NCI-H446 treated with DMSO at 0.1 percent for 48 hours (cell line): ENCODE results near the gene SLC26A6.
A peak's percentile ranks its signal among the peaks of the same experiment; 100 is the strongest.

Source experiments
- DNase-seq: peaks from one replicate; lab custom pipeline; 2025; lab: John Stamatoyannopoulos, UW

The SLC26A6 gene

DNA sequence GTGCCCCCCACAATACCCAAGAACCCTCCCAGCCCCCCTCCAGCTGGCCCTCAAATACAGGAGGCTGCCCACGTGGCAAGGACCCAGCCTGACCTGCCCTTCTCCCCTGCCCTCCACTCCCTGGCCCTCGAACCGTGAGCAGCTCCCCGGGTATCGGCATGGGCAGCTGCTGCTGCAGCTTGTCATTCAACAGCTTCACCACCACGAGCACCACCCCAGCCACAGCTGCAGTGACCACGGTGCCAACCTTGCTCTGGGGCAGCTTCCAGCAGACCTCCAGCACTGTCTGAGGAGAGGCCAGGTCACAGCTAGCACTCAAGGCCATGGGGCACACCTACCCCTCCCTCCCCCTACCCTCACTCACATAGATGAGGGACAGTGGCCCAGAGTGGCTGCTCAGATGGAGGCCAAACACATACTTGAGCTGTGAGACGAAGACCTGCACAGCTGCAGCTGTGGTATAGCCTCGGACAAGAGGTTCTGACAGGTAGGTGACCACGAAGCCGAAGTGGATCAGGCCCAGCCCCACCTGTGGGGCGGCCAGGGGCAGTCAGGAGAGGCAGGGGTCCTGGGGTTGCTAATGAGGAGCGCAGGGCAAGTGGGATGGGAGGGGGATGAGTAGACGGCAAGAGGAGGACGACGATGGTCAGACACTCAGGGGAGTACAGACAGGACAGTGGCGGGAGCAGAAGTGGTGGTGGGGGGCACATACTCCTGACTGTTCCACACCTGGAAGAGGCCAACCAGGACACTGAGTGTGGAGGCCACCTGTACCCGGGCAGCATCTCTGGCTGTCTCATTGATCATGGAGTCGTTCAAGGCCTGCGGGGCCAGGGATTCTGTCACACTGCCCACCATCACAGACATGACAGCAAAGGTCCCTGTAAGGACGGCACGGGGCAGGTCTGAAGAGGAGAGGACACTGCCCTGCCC lies 3.5 kb downstream of the SLC26A6 start:
- no peak for DNase-seq

DNA sequence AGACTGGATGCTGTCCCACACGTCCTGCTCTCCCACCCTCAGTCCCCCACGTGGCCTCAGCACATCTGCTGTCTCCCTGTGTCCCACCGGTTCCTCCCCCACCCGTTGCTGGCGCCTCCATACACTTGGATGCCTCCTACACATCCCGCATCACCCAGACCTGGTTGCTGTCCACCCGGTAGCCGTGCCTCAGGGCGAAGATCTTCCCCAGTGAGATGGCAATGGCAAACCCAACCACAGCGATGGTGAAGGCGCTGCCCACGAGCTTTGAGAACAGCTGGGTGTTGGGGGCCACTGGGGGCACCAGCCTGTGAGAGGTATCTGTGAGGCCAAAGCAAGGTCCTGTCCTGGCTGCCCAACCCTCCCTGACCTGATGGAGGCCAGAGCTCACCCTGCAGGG lies 4.4 kb downstream of the SLC26A6 start:
- no peak for DNase-seq

DNA sequence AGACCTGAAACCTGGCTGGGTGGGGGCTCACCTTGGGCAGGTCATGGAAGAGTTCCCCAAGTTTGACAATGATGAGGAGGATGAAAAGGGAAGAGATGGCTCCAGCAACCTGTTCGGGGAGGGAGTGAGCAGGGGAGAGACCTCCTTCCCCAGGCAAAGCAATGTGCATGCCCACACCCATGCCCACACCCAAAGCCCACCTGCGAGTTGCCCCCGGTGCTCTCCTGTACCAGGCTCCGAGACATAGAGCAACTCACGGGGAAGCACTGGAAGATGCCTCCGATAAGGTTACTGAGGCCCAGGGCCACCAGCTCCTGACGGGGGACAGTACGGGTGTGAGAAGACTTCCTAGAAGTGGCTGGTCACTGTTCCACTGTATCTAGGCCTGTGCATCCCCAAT lies 4.9 kb downstream of the SLC26A6 start:
- DNase-seq, result no peak

DNA sequence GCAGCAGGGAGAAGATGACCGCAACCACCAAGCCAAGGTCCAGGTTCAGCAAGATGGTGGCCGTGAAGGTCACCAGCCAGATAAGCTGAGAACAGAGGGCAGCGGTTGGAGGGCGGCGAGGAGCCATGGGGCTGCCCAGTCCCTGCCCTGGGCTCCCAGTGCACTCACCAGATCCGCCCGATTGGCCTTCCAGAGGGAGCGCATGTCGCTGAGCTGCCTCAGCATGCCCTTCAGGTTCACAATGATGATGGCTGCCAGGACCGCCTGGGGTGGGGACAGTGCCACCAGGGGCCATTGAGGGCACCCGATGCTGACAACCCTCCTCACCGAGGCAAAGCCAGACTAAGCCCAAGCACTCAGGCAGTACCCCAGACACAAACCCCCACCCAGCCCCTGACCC lies 5.4 kb downstream of the SLC26A6 start:
- no peak for DNase-seq

DNA sequence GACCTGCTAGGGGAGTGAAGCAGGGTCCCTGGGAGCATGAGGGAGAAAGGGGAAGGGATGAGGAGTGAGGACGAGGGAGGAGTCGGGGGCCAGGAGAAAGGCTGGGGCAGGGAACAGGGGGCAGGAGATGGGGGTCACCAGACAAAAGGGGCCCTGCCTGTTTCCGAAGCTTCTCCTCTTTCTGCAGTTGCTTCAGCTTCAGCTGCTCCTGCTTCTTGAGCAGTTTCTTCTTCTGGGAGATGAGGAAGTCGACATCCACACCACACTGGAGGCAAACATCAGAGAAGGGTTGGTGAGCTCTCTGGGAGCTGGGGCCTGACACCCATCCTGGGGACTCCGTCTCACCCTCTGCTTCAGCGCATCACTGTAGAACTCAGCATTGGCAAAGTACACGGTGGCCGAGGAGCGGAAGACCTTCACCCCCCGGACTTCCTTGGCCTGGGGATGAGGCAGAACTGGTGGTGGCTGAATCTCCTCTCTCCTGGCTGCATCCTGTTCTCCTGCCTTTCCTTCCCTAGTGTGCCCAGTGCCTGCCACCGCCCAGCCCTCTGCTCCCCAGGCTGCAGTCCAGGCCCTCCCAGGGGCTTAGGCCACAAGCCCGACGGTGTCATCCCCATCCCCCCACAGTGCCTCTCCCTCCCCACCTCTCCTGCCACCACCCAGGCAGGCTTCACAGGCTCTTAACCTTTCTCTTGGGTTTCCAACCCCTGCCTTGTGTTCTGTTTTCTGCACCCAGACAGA lies 6.8 kb downstream of the SLC26A6 start:
- DNase-seq, result no peak

DNA sequence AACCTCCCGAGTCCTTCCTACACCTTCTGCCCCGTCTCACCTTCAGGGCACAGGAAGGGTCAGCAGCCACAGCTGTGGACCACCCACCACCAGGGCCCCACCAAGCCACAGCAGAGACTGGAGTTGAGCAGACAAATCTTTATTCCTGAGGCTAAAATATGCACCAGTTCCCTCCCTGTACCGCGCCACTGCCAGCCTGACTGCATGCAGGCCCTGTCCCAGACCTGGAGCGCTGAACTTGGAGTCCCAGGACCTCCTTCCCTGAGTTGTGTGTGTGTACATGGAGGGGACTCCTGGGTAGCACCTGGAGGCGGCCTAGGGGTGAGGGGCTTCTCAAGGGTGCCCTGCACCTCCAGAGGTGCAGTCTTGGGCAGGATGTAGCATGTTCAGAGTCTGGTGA lies 9.7 kb downstream of the SLC26A6 start:
- DNase-seq, result no peak

DNA sequence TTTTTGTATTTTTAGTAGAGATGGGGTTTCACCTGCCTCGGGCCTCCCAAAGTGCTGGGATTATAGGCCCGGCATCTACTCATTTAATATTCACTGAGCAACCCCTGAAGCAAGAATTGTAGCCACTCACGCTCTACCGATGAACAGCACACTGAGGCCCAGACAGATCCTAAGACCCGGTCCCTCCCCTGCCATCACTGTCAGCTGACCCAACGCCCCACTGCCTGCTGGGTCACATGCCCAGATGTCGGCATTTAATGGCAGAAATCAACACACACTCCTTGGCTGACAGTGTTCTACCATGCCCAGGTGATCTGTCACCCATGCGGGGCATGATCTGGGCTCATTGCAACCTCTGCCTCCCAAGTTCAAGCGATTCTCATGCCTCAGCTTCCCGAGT lies 10.5 kb downstream of the SLC26A6 start:
- DNase-seq, result no peak

DNA sequence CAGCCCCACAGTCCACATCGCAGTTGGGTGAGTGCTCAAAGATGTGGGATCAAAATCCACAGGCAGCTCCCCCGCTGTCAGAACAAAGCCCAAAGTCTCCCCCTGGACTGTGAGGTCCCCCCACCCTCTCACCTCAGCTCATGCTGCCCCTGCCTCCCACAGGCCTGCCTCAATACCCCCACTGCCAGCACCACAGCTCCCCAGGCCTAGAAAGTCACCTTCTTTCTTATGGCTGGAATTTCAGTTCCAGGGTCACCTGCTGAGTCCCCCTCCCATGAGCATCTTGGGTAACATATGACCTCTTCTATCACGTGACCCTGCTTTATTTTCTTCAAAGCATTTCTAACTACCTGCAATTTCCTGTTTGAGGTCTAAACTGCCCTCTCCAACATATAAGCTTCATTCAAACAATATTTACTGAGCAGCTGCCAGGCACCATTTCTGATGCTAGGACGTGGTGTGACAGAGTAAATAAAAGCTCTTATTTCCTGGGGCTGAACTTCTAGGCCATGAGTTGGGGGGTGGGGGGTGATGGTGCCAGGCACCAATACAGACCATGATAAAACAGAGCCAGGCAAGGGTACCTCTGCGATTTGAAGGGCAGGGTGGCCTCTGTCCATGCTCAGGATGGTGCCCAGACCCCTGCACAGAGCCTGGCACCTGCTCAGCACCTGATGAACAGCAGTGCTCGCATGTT lies 11.3 kb downstream of the SLC26A6 start:
- no peak for DNase-seq

DNA sequence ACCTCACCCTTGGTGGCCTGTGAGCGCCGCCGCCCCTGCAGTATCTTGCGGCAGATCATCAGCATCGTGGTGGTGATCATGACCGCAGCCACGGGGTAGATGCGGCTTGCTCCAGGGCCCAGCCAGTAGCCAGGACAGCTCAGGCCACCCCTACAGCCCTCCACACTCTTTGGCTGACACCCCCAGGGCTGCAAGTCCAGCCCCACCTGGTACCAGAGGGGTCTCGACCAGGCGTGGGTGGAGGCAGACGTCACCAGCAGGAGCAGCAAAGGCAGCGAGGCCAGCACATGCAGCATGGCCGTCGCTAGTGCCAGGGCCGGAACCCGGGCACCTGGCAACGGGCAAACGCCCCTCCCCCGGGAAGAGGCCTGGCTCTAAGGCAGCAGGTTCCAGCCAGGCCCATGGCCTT lies 13.8 kb downstream of the SLC26A6 start, which contains the start of gene TMEM89:
Gene TMEM89, minus strand, starts transcription at position 309 of the 409 bp plus-strand sequence. Its CDS starts 13 bp downstream, at position 296.
- DNase-seq, result no peak

DNA sequence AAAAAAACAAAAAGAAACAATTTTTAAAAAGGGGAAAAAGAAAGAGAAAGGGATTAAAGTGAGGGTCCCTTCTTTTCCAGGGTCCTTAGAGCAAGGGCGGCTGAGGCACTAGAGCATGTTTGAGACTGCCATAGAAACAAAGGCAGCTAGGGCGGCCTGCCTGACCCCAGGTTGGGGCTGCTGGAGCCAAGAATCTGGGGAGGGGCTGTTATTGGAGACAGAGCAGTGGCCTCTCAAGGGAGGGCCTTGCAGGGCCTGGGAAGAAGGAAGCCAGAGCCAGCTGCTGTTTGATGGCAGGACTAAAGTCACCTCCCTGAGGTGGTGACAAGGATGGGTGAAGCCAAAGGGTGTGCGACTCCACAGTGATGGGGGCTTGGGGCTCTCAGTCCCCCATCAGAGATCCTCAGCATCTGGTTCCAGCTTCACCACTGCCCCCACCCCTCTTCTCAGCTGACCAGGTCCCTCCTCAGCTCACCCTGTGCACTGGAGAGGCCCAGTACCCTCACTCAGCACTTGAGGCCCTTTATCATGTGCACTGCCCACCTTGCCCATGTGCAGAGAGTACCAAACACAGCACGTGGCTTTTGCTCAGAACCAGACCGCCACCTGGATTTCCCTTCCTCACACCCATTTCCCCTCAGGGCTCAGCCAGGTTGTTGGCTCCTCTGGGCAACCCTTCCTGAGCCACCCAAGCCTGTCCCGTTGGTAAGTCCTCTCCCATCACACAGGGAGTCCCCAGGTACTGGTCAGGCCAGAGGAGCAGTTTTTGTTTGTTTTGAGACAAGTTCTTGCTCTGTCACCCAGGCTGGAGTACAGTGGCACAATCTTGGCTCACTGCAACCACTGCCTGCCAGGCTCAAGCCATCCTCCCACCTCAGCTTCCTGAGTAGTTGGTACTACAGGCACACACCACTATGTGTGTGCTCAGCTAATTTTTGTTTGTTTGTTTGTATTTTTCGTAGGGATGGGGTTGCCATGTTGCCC lies 15.4 kb downstream of the SLC26A6 start:
- no peak for DNase-seq

DNA sequence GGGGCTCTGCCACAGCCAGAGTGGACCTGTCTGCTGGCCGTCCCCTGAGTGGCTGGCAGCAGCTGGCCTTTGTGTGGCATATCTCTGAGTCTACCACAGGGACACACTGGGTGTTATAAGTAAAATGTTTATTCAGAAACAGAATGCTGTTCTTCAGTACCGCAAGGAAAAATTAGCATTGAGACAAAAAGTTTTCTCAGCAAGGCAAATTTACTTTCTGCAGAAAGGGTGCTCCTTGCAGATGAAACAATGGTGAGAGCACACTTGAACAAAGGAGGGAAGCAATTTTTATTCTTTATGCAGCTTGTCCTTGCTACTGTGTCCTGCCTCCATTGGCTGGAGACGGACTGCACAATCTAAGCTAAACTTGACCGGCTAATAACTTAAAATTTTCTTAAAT lies 17.7 kb downstream of the SLC26A6 start:
- DNase-seq, result no peak

DNA sequence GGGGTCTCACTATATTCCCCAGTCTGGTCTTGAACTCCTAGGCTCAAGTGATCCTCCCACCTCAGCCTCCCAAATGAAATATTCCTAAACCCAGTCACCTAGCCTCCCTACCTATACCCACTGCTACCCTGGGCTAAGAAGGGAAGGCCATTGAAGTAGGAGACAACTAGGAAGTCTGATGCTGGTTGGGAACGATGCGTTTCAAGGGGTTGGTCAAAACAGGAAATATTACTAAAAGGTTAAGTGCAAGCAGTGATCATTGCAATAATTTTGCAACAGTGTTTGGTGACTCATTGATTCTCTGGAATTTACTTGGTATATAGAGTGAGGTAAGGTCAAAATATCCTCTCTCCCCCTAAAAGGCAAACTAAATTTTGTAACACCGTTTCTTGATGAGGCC lies 21.2 kb downstream of the SLC26A6 start:
- no peak for DNase-seq

DNA sequence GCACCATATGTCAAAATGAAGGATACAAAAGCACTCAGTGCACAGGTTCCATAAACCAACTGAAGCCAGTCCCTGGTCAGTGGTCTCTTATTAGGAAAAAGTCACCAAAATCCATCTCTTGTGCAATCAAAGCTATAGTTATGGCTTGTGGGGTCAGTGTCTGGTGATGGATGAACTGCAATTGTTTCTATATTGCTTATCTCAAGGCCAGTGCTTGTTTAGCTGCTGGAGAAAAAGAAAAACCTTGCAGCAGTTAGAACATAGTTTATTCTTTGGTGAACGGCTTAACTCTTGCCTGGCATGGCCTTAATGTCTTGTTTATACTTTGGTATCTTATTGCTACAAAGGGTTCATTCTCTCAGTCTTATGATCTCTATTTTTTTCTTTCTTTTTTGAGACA lies 23.0 kb downstream of the SLC26A6 start:
- DNase-seq, result no peak

DNA sequence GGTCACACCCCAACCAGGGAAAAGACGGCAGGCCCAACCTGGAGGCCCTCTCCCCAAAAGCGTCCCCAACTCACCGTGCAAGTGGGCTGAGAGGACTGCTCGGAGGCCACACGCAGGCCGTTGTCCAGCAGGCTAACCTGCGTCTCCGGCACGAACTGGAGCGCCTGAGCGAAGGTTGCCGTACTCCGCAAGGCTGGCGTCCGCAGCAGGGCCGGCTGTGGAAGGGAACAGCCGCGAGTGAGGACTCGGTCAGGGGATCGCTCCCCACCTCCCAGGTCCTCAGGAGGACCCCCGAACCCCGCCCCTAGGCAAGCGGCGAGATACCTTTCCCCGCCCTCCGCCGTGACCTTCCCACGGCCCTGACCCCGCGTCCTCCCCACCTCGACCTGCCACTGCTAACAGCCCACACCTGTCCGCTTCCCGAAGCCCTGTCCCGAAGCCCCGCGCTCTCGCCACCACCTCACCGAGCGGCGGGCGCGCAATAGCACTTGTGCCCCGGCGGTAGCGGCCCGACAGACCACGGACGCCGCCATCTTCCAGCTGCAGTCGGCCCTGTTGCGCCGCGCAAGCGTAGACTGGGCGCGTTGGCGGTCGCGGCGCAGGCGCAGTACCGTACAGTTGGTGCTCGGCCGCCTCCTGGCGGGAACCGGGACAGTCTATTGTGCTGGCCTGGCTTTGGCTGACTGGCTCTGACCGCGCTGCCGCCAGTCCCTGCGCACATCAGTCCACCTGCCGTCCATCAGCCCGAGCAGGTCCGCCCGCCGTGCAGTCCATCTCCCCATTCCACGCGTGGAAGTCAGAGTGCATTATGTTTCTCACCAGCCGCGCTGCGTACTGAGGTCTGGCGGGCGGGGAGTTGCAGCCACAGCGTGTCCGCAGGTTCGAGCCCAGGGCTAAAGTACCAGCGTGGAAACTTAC lies 25.9 kb downstream of the SLC26A6 start, which contains the start of gene UQCRC1:
Gene UQCRC1, minus strand, starts transcription at position 559 of the 918 bp plus-strand sequence. Its CDS starts 26 bp downstream, at position 533.
- peak; percentile 66 for DNase-seq

DNA sequence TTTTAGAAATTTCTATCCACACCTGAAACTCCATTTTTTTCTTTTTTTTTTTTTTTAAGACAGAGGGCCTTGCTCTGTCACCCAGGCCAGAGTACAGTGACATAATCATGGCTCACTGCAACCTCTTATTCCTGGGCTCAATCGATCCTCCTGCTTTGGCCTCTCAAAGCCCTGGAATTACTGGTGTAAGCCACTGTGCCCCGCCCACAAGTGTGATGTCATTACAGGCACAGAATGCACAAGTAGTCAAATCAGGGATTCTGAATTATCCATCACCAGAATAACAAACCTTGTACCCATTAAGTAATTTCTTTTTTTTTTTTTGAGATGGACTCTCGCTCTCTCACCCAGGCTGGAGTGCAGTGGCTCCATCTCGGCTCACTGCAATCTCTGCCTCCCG lies 27.7 kb downstream of the SLC26A6 start:
- DNase-seq, result no peak

DNA sequence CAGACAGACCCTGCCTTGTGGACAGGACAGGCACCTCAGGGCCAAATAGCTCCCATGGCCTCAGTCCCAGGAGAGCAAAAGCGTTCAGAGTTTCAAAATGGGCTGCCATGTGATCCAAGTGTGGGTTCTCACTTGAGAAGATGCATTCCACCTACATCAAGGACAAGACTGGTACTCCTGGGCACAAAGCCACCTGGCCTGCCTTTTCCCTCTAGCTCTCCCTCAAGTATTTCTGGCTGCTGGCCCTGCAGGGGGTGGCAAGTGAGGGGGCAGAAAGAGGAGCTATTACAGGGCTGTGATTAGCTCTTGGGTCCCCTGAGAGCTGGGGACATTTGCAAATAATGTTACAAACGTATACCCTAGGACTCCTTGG lies 33.7 kb downstream of the SLC26A6 start:
- DNase-seq, result no peak

DNA sequence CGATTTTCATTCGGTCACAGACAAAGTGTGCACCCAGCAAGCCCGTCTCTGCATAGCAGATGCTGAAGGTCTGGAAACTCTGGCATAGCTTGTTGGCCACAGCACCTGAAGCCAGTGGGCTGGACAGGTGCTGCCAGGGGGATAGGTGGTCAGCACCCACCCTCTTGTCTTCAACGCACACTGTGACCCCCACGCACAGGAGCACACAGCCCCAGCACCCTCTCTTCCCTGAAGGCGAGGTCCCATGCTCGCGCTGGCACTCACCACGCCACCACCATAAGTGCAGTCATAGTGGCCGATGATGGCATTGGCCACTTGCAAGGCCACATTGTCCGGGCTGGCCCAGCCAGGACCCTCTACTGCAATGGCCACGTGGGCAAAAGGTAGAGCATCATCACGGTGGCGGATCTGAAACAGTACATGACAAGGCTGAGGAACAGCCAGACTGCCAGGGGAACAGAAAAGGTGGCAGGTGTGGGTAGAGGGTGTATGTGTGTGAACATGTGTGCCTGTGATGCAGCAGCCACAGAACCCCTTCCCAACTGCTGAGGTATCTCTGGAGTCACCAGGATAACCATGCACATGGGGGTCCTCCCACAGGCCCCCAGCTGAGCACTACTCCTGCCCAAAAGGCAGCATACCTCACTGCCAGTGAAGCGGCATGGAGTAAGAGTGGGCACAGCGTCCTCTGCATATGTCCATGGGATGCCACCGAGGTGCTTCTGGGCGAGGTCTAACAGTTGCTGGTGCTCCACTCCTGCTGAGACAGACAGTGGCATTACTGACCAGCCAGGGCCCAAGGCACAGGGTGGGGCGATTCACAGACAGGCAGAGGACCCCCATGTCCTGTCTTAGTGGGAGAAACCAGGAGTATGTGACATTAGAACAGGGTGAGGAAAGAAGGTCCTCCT lies 34.3 kb downstream of the SLC26A6 start:
- DNase-seq, result no peak

DNA sequence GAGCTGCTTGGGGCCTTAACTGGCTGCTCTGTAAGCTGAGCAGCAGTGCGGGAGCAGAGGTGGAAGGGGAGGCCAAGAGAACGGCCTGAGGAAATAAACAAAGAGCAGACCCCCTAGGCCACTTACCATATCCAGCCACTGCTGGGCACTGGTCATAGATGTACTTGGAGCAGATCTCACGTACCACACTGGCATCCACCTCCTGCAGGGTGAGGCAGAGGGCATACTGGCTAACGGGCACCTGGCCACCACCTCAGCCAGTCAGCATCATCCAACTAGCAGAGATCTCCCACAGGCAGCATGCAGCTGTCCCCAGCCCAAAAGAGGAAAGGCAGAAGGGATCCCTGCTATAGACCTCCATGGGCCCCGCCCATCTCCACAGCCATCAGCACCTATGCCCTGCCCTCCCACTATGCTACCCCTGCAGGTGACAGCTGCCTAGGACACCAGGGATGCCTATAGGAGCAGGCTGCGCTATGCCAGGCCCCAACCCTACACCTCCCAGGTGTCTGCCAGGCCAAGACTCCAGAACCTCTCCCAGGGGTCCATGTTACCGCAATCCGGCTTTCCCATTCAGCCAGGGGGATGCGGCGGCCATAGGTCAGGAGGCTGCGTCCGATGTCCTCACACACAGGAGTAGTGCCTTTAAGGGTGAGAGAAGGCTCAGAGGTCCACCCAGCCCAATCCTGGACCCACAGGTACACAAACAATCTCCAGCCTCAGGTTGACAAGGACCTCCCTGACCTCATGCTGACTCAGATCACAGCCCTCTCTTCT lies 35.6 kb downstream of the SLC26A6 start:
- no peak for DNase-seq
